Neutrophil (primary cell): ENCODE data around the gene ITSN2.

Source experiments
- H3K27ac ChIP-seq: fragments of 200-600 bp; sonication (generic); 2 replicates; pipeline ENCODE4 v1.5.1; 2016; ENCODE audit warnings: mild to moderate bottlenecking, moderate library complexity
- H3K27me3 ChIP-seq: fragments of 200-600 bp; sonication (generic); 2 replicates; pipeline ENCODE4 v1.6.0; 2016; ENCODE audit warnings: mild to moderate bottlenecking
- H3K36me3 ChIP-seq: fragments of 200-600 bp; sonication (generic); 2 replicates; pipeline ENCODE4 v1.5.1; 2017
- H3K4me1 ChIP-seq, 2 experiments: fragments of 200-600 bp in 1 of 2; sonication (generic) in 1 of 2; 1 replicate in 1 of 2; 2 replicates in 1 of 2; pipeline versions ENCODE4 v1.5.1 to v1.6.1; 2013 to 2016; ENCODE audit warnings: low read depth in 1 of 2, low read length in 1 of 2, mild to moderate bottlenecking in 1 of 2, moderate library complexity in 1 of 2; ENCODE audit not compliant: control insufficient read depth in 1 of 2, insufficient read depth in 1 of 2
- H3K4me3 ChIP-seq, 2 experiments: fragments of 200-600 bp in 1 of 2; sonication (generic) in 1 of 2; 1 replicate in 1 of 2; 2 replicates in 1 of 2; pipeline ENCODE4 v1.5.1; 2013 to 2016; ENCODE audit warnings: low read depth in 1 of 2, low read length in 1 of 2, mild to moderate bottlenecking in 1 of 2, moderate library complexity in 1 of 2
- H3K9me3 ChIP-seq: fragments of 200-600 bp; sonication (generic); 2 replicates; pipeline ENCODE4 v1.5.1; 2016
- TF ChIP-seq, protein P1 (sequence below): fragments of 200-600 bp; sonication (generic); IDR thresholded peaks from 2 replicates; pipeline ENCODE4 v1.5.1; 2016; ENCODE audit warnings: antibody characterized with exemption

Gene ITSN2

DNA sequence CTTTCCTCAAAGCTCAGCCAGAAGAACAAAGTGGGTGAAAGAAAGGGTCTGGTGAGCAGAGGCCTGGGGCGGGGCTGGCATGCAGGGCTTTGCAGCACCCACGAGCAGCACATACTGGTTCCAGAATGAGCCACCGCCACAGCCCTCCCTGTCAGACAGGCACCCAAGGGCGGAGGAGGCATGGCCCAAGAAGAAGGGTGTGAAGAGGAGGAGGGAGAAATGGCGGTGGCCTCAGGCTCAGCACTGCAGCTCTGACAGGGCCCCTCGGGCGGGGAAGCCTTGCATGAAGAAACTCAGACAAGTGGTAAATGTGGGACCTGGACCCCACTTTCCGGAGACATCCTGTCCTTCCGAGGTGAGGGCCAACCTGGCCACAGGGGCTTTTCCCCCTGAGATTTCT is 169.8 kb downstream of the ITSN2 start:
- TF ChIP-seq, protein P1, sequence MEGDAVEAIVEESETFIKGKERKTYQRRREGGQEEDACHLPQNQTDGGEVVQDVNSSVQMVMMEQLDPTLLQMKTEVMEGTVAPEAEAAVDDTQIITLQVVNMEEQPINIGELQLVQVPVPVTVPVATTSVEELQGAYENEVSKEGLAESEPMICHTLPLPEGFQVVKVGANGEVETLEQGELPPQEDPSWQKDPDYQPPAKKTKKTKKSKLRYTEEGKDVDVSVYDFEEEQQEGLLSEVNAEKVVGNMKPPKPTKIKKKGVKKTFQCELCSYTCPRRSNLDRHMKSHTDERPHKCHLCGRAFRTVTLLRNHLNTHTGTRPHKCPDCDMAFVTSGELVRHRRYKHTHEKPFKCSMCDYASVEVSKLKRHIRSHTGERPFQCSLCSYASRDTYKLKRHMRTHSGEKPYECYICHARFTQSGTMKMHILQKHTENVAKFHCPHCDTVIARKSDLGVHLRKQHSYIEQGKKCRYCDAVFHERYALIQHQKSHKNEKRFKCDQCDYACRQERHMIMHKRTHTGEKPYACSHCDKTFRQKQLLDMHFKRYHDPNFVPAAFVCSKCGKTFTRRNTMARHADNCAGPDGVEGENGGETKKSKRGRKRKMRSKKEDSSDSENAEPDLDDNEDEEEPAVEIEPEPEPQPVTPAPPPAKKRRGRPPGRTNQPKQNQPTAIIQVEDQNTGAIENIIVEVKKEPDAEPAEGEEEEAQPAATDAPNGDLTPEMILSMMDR = no peak
- no peaks in the 10 kb centered on the region for H3K4me1 ChIP-seq

DNA sequence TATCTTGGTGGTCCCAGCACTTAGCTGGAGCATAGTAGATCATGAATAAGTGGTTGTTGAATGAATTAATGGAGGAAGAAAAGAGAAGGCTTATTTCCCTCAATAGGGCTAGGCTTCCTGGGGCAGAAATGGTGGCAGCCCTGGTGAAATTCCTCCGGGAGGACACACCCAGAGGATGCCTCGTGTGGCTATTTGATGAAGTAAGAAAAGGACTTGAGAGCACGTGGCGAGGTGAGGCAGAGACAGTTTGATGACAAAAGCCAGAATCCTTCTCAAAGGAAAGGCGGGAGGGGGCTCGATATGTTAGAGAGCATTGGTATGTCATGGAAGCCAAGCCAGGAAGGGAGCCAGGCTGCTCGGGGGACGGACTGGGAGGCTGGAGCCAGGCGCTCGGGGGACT is 170.8 kb downstream of the ITSN2 start:
- no peak overlapping the region for H3K4me3 ChIP-seq
- no peaks in the 10 kb centered on the region for H3K36me3 ChIP-seq
- no peak overlapping the region for H3K27ac ChIP-seq
- H3K27me3 ChIP-seq = no peaks in the 10 kb centered on the region
- TF ChIP-seq, protein P1 = no peak
- no peaks in the 10 kb centered on the region for H3K9me3 ChIP-seq
- no peaks in the 10 kb centered on the region for H3K4me1 ChIP-seq

More for the DNA sequence above, 169.8 kb downstream of the ITSN2 start:
- Histone ChIP-seq H3K36me3 (no peaks in the 10 kb centered on the region), H3K9me3 (no peaks in the 10 kb centered on the region), H3K27ac (no peak overlapping the region), H3K27me3 (no peaks in the 10 kb centered on the region), H3K4me3 (no peak overlapping the region)

DNA sequence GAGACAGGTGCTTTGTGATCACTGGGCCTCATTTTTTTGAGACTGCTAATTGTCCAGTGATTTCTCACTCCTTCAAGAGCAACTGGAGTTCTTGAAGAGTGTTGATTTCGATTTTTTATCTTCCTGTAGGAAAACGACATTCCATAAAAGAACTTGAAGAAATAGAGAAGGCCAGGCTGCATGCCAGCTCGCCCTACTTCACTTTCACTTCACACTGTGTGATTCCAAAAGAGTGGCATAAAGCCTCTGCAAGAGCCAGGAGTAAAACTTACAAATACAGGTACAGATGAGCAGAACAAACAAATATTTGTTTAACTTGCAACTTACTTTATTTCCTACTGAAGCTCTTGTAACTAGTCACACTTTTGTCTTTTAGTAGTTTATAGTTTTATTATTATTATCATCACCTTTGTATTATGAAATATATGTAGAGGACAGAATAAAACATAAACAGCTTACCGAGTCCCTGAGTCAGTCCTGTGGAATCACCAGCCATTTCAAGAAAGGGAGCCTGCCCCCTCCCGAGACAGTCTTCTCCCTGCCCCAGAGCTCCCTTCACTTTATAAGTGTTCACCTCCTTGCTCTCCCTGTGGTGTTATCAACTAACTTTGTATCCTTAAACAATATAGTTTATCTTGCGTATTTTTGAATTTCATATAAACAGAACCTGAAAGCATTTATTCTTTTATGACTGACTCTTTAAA is 176.8 kb downstream of the ITSN2 start:
- TF ChIP-seq, protein P1 = no peak
- Histone ChIP-seq H3K27ac (no peak overlapping the region), H3K4me3 (no peak overlapping the region), H3K36me3 (no peaks in the 10 kb centered on the region), H3K9me3 (no peaks in the 10 kb centered on the region), H3K27me3 (no peaks in the 10 kb centered on the region), H3K4me1 (no peaks in the 10 kb centered on the region)

DNA sequence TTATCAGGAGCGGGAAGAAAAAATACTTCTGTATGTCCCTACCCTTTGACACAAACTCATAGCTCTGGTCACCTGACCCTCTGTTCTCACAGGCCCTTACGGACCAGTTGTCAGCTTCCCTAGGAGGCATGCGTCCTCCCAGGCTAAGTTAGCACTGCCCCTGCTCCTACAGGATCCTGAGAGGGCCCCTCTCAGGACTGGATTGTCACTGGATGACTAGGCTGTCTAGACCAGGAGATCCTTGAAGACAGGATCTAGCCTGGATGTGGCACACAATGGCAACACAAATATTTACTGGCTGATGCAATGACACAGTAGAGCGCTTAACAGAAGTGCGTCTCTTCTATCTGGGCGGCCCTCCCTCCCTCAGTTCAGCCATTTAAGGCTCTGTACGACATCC is 177.8 kb downstream of the ITSN2 start:
- H3K27ac ChIP-seq = no peak overlapping the region
- H3K9me3 ChIP-seq = no peaks in the 10 kb centered on the region
- H3K27me3 ChIP-seq = no peaks in the 10 kb centered on the region
- H3K36me3 ChIP-seq = no peaks in the 10 kb centered on the region
- H3K4me1 ChIP-seq = no peaks in the 10 kb centered on the region
- TF ChIP-seq, protein P1 = no peak
- no peak overlapping the region for H3K4me3 ChIP-seq

DNA sequence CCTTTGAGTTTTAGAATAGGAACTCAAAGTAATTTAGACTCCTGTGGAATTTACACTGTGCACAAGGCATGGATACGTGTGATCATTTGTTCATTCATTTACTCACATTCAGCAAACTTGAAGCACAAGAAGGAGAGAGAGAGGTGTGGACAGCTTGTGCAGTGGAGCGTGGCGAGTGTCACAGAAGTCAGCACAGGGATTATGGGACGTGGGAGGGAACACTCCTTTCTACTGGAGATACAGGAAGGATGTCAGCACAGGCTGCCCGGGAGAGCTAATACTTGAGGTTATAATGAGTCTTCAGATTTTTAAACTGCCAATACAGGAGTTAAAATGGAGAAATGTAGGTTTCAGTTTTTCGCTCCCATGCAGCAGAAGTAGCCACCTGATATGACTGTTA is 178.5 kb downstream of the ITSN2 start:
- TF ChIP-seq, protein P1 = no peak
- H3K27me3 ChIP-seq = no peaks in the 10 kb centered on the region
- H3K4me1 ChIP-seq = no peaks in the 10 kb centered on the region
- no peak overlapping the region for H3K27ac ChIP-seq
- no peak overlapping the region for H3K4me3 ChIP-seq
- H3K9me3 ChIP-seq = no peaks in the 10 kb centered on the region
- H3K36me3 ChIP-seq = no peaks in the 10 kb centered on the region
